PC-9 (cell line): Measurements from ENCODE around the gene PLA2G4D. TPM values are rescaled to one million over a fixed set of nuclear protein-coding genes. Genes with fewer than 3 reads are reported as not detected.

Experiments used
- BruUV-seq: library from RNA; stranded (reverse); fragments of 400-500 nt; replicated peaks from 2 replicates; lab custom pipeline; 2021; lab: Mats Ljungman, UMichigan
- CTCF ChIA-PET: fragments of 300-600 bp; sonication (Branson Sonifier 250); formaldehyde crosslinking; loops from one replicate; lab custom pipeline; 2022; ENCODE audit warnings: antibody characterized with exemption; lab: Charles Lee
- POLR2A ChIA-PET: fragments of 300-600 bp; sonication (Branson Sonifier 250); formaldehyde crosslinking; loops from one replicate; lab custom pipeline; 2022; ENCODE audit warnings: antibody characterized with exemption; ENCODE audit not compliant: unreplicated experiment; lab: Charles Lee
- DNase-seq, 2 experiments: peaks; one replicate each; pipeline versions ENCODE4 v3.0.0 to v3.0.0-alpha.2; 2015 to 2022; ENCODE audit warnings: mixed read lengths in 1 of 2
- H2AFZ ChIP-seq: fragments of 200-600 bp; sonication (generic); 2 replicates; pipeline ENCODE4 v1.8.1; 2017; ENCODE audit warnings: antibody characterized with exemption
- H3F3A ChIP-seq: fragments of 200-600 bp; sonication (generic); 2 replicates; pipeline ENCODE4 v1.8.1; 2017; ENCODE audit warnings: antibody characterized with exemption, mild to moderate bottlenecking, low read depth; ENCODE audit not compliant: insufficient read depth
- H3K27ac ChIP-seq: fragments of 200-600 bp; sonication (generic); 2 replicates; pipeline ENCODE4 v1.6.1; 2016; ENCODE audit warnings: mixed run types
- H3K27me3 ChIP-seq: fragments of 200-600 bp; sonication (generic); 2 replicates; pipeline ENCODE4 v1.6.1; 2016; ENCODE audit warnings: low read depth, mixed run types; ENCODE audit not compliant: insufficient read depth
- H3K36me3 ChIP-seq: fragments of 200-600 bp; sonication (generic); 2 replicates; pipeline ENCODE4 v1.6.1; 2016; ENCODE audit warnings: low read depth, mixed run types
- H3K4me1 ChIP-seq: fragments of 200-600 bp; sonication (generic); replicated peaks from 2 replicates; pipeline ENCODE4 v1.6.1; 2016; ENCODE audit warnings: mixed run types; ENCODE audit not compliant: insufficient read depth
- H3K4me2 ChIP-seq: fragments of 200-600 bp; sonication (generic); 2 replicates; pipeline ENCODE4 v1.6.1; 2017; ENCODE audit warnings: mixed run types
- H3K4me3 ChIP-seq: fragments of 200-600 bp; sonication (generic); 2 replicates; pipeline ENCODE4 v1.6.1; 2016; ENCODE audit warnings: mixed run types
- H3K79me2 ChIP-seq: fragments of 200-600 bp; sonication (generic); 2 replicates; pipeline ENCODE4 v1.6.1; 2017; ENCODE audit warnings: low read depth, mixed run types
- H3K9me2 ChIP-seq: fragments of 200-600 bp; sonication (generic); 2 replicates; pipeline ENCODE4 v1.8.1; 2017; ENCODE audit warnings: mild to moderate bottlenecking; ENCODE audit not compliant: insufficient read depth
- H3K9me3 ChIP-seq: fragments of 200-600 bp; sonication (generic); 2 replicates; pipeline ENCODE4 v1.8.1; 2016; ENCODE audit warnings: low read depth; ENCODE audit not compliant: insufficient read depth
- H4K20me1 ChIP-seq: fragments of 200-600 bp; sonication (generic); 2 replicates; pipeline ENCODE4 v1.8.1; 2017; ENCODE audit not compliant: insufficient read depth
- CTCF ChIP-seq: fragments of 200-600 bp; sonication (generic); conservative IDR thresholded peaks from 2 replicates; pipeline ENCODE4 v1.6.1; 2017; ENCODE audit warnings: mixed run types, antibody characterized with exemption, mild to moderate bottlenecking, moderate library complexity
- EZH2 ChIP-seq: fragments of 200-600 bp; sonication (generic); IDR thresholded peaks from 2 replicates; pipeline ENCODE4 v1.8.0; 2017; ENCODE audit warnings: antibody characterized with exemption, low read depth
- intact Hi-C: fragments of 100-400 bp; cut with micrococcal nuclease; formaldehyde crosslinking; loops from one replicate; pipeline ENCODE4 v1.10.0; 2022; ENCODE audit not compliant: unreplicated experiment
- total RNA-seq: library from RNA; stranded (reverse); gene quantifications from 2 replicates; pipeline ENCODE4 v1.2.3, GENCODE V29; 2021

Gene PLA2G4D
- total RNA-seq, 1 experiment from 2014 or later, result 0.90 TPM

GRCh38 chr15:42135351-42135750 is 41.0 kb upstream of the PLA2G4D start:
- ChIA-PET POLR2A (no interaction called here), CTCF (interaction anchor here (1.1 kb wide), 1 partner anchor 51 kb away, joined by 3 read pairs; no protein-coding TSS in a partner anchor)
- Histone ChIP-seq H3K9me2 (no peaks in the 10 kb centered on the region), H3K4me3 (no peak overlapping the region), H3K27ac (no peak overlapping the region), H3K4me1 (0 out of 2 replicates have a peak, but pooled peaks cover 7% of the 10 kb centered on the region), H3F3A (0 out of 2 replicates have a peak, but pooled peaks cover 6% of the 10 kb centered on the region), H3K79me2 (no peaks in the 10 kb centered on the region), H3K9me3 (no peaks in the 10 kb centered on the region; the same call in 1 of the 2 replicates), H3K36me3 (no peaks in the 10 kb centered on the region), H4K20me1 (no peaks in the 10 kb centered on the region), H3K27me3 (no peaks in the 10 kb centered on the region), H3K4me2 (no peak overlapping the region), H2AFZ (no peak overlapping the region)
- no peak for DNase-seq
- TF ChIP-seq CTCF (no peak), EZH2 (no peak)
- intact Hi-C loops, result loop anchor here (10.0 kb wide), 2 partner anchors 519 to 1231 kb away; no protein-coding TSS in a partner anchor
- no TSS peak for BruUV-seq

- POLR2A ChIA-PET, result no interaction called here
- CTCF ChIA-PET, result interaction anchor here (1.0 to 1.1 kb wide), 2 partner anchors 50 to 54 kb away, joined by 3 to 5 read pairs; no protein-coding TSS in a partner anchor
These were observed 40.4 kb upstream of the PLA2G4D start for GRCh38 chr15:42134617-42135245.

More at GRCh38 chr15:42134617-42135245, 40.4 kb upstream of the PLA2G4D start:
- H3K27me3 ChIP-seq, result no peaks in the 10 kb centered on the region
- intact Hi-C loops, result loop anchor here (1.0 to 10.0 kb wide), 6 partner anchors 52 to 1230 kb away; partner anchors contain the start of gene MAPKBP1
- no peaks in the 10 kb centered on the region for H3K36me3 ChIP-seq
- no peak for DNase-seq
- 0 out of 2 replicates have a peak, but pooled peaks cover 7% of the 10 kb centered on the region for H3K4me1 ChIP-seq
- TF ChIP-seq EZH2, result no peak
- TF ChIP-seq CTCF, result no peak
- 0 out of 2 replicates have a peak, but pooled peaks cover 6% of the 10 kb centered on the region for H3F3A ChIP-seq
- no peak overlapping the region for H2AFZ ChIP-seq
- H3K4me2 ChIP-seq, result no peak overlapping the region
- no peaks in the 10 kb centered on the region; the same call in 1 of the 2 replicates for H3K9me3 ChIP-seq
- H3K27ac ChIP-seq, result no peak overlapping the region
- H3K9me2 ChIP-seq, result no peaks in the 10 kb centered on the region
- no peaks in the 10 kb centered on the region for H3K79me2 ChIP-seq
- no peaks in the 10 kb centered on the region for H4K20me1 ChIP-seq
- no peak overlapping the region for H3K4me3 ChIP-seq
- no TSS peak for BruUV-seq
